WI38 (cell line): ENCODE measurements around the gene CYTH4.

Experiments used
- H3K4me3 ChIP-seq: 2 replicates; pipeline ENCODE4 v1.5.1; 2011; ENCODE audit warnings: low read depth, mild to moderate bottlenecking, control low read depth, low read length
- CTCF ChIP-seq: IDR thresholded peaks from 2 replicates; pipeline ENCODE4 v1.5.1; 2012; ENCODE audit warnings: low read depth, mild to moderate bottlenecking, control low read depth, low read length

CYTH4 gene

GRCh38 chr22:37294747-37295146, 12.4 kb downstream of the CYTH4 start:
- H3K4me3 ChIP-seq = no peak overlapping the region
- no peak for TF ChIP-seq CTCF

- no peak overlapping the region for H3K4me3 ChIP-seq
These were observed 13.0 kb downstream of the CYTH4 start for GRCh38 chr22:37295213-37295886.

GRCh38 chr22:37295946-37296345, 13.6 kb downstream of the CYTH4 start:
- no peak overlapping the region for H3K4me3 ChIP-seq
- TF ChIP-seq CTCF = no peak

More at GRCh38 chr22:37295213-37295886, 13.0 kb downstream of the CYTH4 start:
- TF ChIP-seq CTCF = no peak

GRCh38 chr22:37298748-37299495, 16.6 kb downstream of the CYTH4 start:
- H3K4me3 ChIP-seq = no peak overlapping the region
- no peak for TF ChIP-seq CTCF

GRCh38 chr22:37299969-37300509, 17.7 kb downstream of the CYTH4 start:
- no peak overlapping the region for H3K4me3 ChIP-seq
- no peak for TF ChIP-seq CTCF

GRCh38 chr22:37300551-37301017, 18.3 kb downstream of the CYTH4 start:
- no peak for TF ChIP-seq CTCF
- no peak overlapping the region for H3K4me3 ChIP-seq
